CD4-positive, alpha-beta T cell treated with Interleukin-17A for 4 hours (primary cell): ENCODE data around the gene WNT7A.

Experiments
- DNase-seq: peaks from one replicate; pipeline ENCODE4 v3.0.0-alpha.2; 2020; ENCODE audit warnings: mixed read lengths

Gene WNT7A

DNA sequence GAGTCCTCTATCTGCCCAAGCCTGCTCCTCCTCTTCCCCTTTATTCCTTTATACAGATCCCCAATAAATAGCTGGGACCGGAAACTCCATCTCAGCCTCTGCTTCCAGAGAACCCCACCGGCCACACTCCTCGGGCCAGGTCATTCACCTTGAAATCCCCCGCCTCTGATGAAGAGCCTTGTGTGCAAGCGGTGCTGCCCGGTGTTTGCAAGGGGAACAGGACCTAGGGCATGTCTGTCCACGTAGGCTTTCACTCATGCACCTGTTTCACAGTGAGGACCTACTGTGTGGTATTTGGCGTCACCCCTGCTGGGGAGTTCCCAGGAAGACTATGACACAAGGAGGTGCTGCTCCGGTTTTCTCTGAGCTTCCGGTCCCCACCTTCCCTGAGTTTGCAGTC, 54.0 kb downstream of the WNT7A start:
- no peak for DNase-seq

- no peak for DNase-seq
These were observed 54.6 kb downstream of the WNT7A start for GRCh38 chr3:13825311-13825579.

- no peak for DNase-seq
These were observed 55.2 kb downstream of the WNT7A start for GRCh38 chr3:13824521-13825310.

GRCh38 chr3:13823692-13824091, 56.2 kb downstream of the WNT7A start:
- no peak for DNase-seq

DNA sequence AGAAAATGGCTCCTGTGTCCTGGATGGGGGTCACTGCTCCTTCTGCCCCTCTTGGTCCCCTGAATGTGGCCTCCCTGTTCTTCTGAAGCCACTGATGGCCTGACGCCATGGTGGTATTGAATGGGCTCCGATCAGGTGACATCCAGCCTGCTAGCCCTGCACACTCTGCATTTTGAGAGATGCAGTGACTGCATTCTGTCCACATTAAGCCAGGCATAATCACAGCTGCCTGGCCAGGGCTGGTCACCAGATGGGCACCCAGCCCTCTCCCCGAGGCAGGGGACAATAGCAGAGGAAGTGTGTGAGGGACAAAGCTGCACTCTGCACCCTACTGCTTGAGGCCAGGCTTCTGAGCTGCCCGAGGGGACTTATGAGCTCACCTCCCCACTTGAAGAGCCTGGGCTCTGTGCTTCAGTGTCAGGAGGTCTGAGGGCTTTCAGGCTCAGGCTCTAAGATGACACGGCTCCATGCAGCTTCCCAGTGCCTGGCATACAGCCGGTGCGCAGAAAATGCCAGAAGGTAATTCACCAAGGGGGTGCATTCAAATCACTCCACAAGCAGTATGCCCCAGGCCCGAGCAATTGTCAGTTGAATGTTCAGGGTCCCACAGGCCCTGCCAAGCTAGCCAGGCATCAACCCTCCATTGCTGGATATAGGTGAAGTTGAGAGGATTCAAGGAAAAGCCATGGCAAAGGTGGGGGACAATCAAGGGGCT, 56.8 kb downstream of the WNT7A start:
- no peak for DNase-seq

DNA sequence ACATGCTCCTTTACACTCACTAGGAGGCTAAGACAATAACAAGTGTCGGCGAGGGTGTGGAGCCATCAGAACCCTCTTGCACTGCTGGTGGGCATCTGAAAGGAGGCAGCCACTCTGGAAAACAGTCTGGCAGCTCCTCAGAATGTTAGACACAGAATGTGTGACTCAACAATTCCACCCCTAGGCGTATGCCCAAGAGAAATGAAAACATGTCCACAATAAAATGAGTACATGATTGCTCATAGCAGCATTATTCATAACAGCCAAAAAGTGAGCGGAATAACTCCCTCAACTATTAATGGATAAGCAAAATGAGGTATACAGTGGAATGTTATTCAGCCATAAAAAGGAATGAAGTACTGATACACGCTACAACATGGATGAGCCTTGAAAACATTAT, 57.8 kb downstream of the WNT7A start:
- DNase-seq, result no peak

DNA sequence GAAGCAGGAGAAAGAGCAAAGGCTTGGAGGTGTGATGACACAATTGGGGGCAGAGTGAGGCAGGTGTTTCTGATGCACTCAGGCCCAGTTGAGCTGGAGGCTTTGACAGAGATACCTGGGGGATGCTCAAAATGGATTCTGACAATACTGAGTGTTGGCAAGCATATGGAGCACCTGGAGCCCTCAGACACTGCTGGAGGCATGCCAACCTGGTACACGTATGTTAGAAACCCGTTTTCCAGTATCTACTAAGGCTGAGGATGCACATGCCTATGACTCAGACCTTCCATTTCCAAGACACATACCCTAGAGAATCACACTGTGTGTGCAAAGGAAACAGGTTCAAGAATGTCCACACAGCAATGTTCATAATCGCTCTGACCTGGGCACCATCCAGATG, 58.7 kb downstream of the WNT7A start:
- DNase-seq, result no peak

DNA sequence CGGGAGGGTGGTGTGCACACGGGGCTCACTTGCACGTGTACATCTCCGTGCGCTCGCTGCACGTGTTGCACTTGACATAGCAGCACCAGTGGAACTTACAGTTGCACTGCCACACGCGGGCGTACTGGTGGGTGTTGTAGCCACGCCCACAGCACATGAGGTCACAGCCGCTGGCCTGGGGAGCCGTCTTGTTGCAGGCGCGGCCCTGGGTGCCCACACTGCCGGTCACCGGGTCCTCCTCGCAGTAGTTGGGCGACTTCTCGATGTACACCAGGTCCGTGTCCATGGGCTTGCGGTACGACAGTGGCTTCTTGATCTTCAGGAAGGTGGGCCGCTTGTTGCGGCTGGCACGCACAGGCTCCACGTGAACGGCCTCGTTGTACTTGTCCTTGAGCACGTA, 61.0 kb downstream of the WNT7A start:
- no peak for DNase-seq

DNA sequence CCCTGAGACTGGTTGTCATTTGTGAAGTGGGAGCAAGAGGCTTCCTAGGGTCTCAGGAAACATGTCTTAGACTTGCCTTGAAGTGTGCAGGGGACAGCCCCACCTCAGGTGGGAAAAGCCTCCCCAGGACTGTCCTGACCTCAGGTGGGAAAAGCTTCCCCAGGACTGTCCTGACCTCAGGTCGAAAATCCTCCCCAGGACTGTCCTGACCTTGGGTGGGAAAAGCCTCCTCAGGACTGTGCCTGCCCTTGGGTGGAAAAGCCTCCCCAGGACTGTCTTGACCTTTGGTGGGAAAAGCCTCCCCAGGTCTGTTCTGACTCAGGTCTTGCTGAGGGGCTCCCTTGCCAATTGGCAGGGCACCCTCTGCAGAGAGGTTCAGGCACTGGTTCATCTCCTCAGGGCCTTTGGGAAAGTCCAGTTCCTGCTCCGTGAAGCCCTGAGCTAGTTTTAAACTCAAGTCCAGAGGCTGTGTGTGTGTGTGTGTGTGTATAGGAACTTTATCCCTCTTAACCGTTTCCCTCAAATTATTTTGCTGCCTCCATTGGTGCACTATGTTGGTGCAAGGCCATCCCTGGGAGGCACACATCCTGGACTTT, 64.7 kb downstream of the WNT7A start:
- DNase-seq, result no peak

DNA sequence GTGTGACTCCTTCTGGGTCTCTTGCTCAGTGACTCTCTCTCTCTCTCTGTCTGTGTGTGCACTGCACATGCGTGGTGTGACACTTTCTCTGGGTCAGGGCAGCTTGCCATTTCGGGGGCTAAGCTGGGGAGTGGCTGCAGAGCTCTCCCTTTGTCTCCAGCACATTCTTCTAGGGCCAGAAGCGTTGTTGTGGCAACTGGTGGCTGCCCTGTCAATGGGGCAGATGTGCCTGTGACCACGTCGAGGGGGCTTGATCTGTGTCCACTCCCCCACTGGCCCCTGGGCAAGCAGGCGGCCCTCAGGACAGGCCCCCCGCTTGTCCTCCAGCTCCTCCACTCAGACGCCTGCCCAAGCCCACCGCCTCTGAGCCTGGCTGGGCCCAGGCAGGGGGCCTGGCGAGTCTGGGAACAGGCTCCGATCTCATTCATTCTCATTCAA, 67.8 kb downstream of the WNT7A start:
- no peak for DNase-seq

DNA sequence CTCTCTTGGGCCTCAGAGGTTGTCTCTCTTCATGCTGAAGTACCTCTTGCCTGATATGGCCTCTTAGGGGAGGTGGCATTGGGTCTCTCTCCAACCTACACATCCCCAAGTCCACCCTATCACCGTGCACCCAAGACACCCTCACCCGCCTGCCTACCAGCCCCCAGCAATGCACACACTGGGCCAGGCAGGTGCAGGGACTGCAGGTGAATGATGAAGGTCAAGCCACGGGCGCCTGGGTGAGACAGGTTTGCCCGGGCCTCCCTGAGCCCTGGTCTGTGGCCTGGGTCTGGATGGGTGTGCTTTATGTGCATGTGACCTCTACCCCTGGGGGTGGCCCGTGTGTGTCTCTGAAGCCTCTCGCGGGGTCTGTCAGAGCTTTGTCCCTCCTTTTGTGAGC, 68.3 kb downstream of the WNT7A start:
- DNase-seq, result no peak

DNA sequence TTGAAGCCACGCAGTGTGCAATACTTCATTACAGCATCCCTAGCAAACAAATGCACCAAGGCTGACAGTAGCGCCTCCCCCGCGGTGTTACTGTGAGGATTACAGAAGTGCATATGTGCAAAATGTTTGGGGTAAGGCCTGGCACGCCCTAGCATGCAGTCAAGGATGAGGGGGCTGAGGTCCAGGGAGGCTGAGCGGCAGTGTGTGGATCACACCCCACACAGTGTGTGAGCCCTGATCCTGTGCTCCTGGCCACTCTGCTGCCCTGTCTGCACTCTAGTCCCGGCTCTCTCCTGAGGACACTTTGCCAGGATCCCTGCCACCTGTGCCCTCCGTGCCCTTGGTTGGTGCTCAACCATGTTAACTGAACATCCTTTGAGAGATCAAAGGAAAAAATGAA, 71.3 kb downstream of the WNT7A start:
- no peak for DNase-seq

DNA sequence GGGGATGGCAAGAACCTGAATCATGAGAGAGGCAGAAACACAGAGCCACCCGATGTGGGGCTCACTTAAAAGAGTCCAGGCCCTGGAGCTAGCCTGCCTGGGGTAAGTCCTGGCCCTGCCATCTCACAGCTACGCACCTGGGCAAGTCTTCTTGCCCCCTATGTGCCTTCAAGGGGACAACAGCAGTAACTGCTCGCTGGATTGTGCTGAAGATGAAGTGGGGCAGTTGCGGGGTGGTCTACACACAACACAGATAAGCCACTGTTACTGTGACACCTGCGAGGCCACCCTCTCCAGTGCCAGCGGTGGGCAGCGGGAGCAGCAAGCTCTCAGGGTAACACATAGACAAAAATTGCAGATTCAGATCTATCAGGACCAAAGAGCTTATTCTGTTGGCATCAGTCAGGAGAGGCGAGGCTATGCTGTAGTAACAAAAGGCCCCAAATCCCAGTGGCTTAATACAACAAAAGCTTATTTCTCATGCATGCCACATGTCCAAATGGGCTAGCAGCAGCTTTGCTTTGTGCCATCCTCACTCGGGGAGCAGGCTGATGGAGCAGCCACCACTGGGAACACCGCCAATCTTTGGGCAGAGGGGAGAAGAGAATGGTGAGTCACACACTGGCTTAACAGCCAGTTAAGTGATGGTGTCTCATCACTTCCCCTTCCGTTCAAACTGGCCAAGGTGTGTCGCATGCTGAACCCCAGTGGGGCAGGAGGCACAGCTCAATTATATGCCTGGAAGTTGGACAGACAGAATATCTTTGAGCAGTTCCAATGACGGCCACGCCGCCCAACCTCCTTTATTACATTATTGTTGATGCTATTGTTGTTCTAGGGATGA, 78.3 kb downstream of the WNT7A start:
- no peak for DNase-seq

DNA sequence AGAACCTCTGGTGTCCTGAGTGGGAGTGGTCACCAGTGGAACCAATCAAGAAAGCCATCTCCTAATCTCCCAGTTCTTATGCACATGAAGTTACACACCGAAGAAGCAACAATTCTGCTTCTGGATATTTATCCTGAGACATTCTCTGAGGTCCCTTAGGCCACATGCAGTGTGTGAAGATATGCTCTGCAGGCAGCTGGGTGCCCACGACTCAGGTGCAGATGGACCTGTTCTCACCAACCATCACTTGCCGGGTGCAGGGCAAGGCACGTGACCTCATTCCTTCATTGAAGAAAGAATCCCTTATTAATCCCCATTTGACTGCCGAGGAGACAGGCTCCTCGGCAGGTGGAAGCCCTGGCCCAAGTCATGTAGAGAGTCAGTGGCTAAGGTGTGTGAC, 79.8 kb downstream of the WNT7A start:
- no peak for DNase-seq

DNA sequence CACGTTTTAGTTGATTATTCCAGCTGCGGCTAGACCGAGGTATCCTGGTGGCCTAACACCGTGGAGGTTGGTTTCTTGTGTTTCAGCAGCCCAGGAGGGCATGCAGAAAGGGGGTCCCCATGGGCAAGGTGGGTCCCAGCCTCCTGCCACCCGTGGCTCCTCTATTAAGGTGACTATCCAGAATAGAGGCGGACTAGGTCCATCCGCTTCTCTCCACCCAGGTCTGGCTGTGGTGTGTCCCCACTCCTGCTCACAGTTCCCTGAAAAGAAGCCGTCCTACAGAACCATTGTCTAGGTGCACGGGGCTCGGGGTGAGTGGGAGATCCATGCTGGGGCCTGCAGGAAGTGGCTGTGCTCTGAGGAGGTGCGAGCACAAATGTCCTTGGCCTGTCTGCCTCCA, 81.5 kb downstream of the WNT7A start:
- DNase-seq, result no peak

DNA sequence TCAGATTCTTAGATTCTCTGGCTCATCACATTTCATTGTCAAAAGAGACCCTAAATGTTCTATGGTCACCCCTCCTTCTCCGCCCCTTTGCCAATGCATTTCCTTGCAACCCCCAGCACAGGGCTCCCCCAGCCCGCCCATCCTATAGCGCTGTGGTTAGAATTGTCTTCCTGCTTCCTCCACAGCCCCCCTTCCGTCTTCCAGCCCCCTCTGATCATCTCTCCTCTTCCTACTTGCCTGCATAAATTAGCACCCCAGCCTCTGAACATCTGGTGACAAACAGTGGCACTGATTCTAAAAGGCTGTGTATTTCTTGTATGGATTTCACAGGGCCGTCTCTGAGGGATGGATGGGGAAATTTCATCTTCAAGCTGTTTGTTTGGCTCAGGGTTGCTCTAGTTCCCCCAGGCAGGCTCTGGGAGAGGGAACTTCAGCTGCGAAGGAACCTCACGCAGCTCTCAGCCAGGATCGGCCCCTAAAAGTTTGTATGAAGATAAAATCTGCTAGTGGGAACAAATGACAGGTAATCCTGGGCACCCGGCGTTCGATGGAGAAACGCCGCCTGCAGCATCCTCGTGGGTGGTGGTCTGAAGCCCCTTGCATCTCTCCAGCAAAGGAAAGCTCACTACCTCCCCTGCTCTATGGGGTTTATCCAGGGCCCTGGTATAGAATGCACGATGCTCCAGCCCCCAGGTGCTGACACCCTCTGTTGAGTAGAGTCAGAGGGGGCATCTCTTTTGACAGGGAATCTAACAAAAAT, 83.0 kb downstream of the WNT7A start:
- DNase-seq, result no peak

DNA sequence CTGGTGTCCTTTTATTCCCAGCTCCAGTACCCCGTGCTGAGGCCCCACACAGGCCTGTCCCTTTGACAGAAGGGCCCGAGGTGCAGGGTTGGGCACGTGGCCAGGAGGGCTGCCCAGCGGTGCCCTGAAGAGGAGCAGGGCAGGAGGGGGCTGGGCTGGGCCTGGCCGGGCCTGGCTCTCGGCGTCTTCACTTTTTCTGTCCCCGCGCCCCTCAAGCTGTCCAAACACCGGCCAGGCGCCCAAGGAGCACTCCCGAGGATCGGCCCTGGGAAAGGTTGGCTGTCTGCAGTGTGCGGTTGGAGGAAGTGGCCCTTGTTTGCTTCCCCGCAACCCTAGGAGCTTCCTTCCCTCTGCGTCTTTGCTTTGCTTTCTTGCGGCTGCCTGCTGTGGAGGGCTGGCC, 84.1 kb downstream of the WNT7A start:
- DNase-seq, result no peak

DNA sequence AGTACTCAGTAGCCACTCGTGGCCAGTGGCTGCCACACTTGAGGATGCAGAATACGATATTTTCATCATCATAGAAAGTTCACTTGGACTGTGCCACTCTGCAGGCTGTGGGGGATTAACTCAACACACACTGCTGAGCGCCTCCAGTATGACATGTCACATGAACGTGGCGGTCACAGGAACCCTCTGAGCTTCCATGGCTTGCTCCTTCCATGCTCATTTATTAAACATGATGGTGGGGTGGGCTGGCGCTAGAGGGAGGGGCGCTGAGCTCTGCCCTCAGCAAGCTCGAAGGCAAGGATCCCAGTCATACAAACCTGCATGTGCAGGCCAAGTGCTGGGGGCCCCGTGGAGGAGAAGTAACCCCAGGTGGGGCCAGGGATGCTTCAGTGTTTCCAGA, 85.5 kb downstream of the WNT7A start:
- no peak for DNase-seq

- no peak for DNase-seq
These were observed 86.4 kb downstream of the WNT7A start for GRCh38 chr3:13793451-13793850.

GRCh38 chr3:13792512-13793371, 87.1 kb downstream of the WNT7A start:
- no peak for DNase-seq

- DNase-seq, result no peak
These were observed 87.8 kb downstream of the WNT7A start for GRCh38 chr3:13792051-13792490.
